ENCODE data around the gene CYTH2.
A peak's percentile ranks its signal among the peaks of the same experiment; 100 is the strongest.

CYTH2 gene, protein sequence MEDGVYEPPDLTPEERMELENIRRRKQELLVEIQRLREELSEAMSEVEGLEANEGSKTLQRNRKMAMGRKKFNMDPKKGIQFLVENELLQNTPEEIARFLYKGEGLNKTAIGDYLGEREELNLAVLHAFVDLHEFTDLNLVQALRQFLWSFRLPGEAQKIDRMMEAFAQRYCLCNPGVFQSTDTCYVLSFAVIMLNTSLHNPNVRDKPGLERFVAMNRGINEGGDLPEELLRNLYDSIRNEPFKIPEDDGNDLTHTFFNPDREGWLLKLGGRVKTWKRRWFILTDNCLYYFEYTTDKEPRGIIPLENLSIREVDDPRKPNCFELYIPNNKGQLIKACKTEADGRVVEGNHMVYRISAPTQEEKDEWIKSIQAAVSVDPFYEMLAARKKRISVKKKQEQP

GRCh38 chr19:48469289-48469881, at the start of gene CYTH2:
Gene CYTH2 (plus strand): TSS chr19:48469369. CDS start chr19:48469508, 139 bp downstream.
- DNase-seq (ENCODE audit: low spot score), result no peak

DNA sequence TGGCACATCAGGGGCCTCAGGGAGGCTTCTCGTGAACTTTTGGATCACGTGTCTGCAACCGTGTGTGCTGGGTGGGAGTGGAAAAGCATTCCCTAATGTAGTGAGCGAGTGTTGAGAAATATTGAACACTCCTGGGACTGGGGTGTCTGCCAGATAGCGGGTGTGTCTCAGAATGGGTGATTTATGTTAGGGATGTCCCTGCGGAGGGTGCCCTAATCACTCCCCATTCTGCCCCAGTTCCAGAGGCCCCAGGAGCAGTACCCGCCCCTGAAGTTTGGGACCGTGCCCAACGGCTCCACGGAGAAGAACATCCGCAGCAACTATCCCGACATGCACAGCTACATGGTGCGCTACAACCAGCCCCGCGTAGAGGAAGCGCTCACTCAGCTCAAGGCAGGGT, 47.6 kb upstream of the CYTH2 start:
- no peak for DNase-seq (ENCODE audit: low spot score)

DNA sequence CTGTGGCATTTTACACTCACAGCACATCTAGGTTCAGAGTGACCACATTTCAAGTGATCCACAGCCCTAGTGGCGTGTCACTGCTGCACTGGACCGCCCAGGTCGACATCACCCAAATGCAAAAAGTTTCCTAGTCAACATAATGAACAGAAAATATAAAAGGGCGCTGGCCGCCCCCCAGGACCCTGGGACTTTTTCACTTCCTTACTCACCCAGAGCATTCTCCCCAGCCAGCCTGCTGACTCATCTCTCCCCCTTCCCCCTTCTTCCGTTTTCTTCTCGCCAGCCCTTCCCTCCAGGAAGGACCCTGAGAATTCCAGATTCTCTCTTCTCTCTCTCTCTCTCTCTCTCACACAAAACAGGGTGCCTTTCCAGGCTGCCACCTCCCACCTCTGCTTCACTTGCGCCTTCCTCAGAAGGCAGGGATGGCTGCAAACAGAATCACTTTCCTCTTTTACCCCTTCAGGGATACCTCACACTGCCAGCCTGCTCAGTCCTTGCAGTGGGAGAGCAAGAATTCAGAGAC, 44.4 kb upstream of the CYTH2 start:
- DNase-seq (ENCODE audit: low spot score), result no peak

GRCh38 chr19:48428670-48429069, 40.5 kb upstream of the CYTH2 start:
- DNase-seq (ENCODE audit: low spot score), result no peak

DNA sequence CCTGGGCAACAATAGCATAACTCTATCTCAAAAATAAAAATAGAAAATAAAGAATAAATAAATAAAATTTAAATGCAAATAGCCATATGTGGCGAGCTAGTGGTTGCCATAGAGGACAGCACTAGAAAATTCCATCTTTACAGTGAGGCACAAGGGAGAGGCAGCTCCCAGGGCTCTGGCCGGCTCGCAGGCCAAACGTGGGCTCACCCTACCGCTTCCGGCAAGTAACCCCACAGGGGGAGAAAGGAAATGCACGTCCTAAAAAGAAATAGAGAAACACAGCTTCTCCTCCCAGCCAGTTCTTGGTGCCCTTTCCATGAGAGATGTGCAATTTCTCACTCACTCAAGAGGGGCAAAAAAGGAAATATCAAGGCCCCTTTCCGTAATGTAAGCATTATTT, 35.8 kb upstream of the CYTH2 start:
- no peak for DNase-seq (ENCODE audit: low spot score)

DNA sequence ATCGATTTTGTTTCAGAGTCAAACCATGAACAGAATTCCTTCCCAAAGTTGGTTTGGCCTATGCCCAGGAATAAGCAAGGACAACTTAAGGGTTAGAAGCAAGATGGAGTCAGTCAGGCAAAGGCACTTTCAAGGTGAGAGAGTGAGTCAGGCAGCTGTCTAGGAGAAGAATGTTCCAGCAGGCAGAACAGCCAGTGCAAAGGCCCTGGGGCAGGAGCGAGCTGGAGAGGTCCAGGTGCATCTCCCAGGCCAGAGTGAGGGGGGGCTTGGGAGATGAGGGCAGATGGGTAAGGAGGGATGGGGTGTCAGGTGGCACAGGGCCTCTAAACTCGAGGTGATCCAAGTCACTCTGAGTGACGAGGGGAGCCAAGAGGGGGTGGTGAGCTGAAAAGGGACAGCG, 32.6 kb upstream of the CYTH2 start:
- DNase-seq (ENCODE audit: low spot score), result no peak

GRCh38 chr19:48441360-48442050, 27.7 kb upstream of the CYTH2 start:
- no peak for DNase-seq (ENCODE audit: low spot score)

DNA sequence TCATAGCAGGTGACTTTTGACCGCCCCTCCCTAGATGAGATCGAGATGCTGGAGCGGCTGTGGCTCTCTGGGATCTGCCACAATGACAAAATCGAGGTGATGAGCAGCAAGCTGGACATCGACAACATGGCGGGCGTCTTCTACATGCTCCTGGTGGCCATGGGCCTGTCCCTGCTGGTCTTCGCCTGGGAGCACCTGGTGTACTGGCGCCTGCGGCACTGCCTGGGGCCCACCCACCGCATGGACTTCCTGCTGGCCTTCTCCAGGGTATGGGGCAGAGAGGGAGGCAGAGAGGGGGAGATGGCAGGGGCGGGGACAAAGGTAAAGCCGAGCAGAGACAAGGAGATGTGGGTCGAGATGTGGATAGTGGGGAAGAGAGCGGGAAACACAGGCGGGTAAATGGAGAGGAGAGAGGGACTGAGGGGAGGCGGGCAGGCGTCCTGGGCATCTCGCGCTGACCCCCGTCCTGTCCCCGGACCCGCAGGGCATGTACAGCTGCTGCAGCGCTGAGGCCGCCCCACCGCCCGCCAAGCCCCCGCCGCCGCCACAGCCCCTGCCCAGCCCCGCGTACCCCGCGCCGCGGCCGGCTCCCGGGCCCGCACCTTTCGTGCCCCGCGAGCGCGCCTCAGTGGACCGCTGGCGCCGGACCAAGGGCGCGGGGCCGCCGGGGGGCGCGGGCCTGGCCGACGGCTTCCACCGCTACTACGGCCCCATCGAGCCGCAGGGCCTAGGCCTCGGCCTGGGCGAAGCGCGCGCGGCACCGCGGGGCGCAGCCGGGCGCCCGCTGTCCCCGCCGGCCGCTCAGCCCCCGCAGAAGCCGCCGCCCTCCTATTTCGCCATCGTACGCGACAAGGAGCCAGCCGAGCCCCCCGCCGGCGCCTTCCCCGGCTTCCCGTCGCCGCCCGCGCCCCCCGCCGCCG, 26.8 kb upstream of the CYTH2 start:
- no peak for DNase-seq (ENCODE audit: low spot score)

DNA sequence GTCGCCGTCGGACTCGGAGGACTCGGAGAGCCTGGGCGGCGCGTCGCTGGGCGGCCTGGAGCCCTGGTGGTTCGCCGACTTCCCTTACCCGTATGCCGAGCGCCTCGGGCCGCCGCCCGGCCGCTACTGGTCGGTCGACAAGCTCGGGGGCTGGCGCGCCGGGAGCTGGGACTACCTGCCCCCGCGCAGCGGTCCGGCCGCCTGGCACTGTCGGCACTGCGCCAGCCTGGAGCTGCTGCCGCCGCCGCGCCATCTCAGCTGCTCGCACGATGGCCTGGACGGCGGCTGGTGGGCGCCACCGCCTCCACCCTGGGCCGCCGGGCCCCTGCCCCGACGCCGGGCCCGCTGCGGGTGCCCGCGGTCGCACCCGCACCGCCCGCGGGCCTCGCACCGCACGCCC, 25.9 kb upstream of the CYTH2 start:
- no peak for DNase-seq (ENCODE audit: low spot score)

- no peak for DNase-seq (ENCODE audit: low spot score)
Observed at GRCh38 chr19:48443731-48444128, 25.4 kb upstream of the CYTH2 start.

GRCh38 chr19:48444129-48444935, 24.8 kb upstream of the CYTH2 start:
- no peak for DNase-seq (ENCODE audit: low spot score)

DNA sequence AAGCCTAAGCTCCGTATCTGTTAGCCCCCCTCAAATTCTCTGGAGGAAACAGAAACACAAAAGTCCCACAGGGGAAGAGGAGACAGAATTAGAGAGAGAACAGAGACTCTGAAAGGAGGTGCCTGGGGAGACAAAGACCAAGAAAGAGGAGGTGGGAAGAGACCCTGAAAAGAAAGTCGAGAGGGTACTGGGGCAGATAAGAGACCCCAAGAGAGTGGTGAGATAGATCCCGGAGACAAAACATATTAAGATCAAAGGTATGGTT, 24.3 kb upstream of the CYTH2 start:
- DNase-seq (ENCODE audit: low spot score), result no peak

- DNase-seq (ENCODE audit: low spot score), result peak; percentile 89
Observed at GRCh38 chr19:48445256-48445605, 23.9 kb upstream of the CYTH2 start.

GRCh38 chr19:48445606-48446481, 23.3 kb upstream of the CYTH2 start, which contains the start of gene GRWD1:
Gene GRWD1 (plus strand): TSS chr19:48445983. CDS start chr19:48446006, 23 bp downstream.
- DNase-seq (ENCODE audit: low spot score), result peak; percentile 99

DNA sequence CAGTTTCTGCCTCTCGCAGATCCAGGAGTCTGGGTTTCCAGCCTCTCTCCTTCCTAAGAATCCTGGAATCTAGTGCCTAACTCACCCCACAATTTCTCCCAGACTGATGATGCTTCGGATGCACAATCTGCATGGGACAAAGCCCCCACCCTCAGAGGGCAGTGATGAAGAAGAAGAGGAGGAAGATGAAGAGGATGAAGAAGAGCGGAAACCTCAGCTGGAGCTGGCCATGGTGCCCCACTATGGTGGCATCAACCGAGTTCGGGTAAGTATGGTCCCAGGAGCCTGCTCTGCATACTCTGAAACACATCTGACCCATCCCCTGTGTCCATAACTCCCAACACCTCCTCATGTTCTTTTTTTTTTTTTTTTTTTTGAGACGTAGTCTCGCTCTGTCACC, 22.6 kb upstream of the CYTH2 start:
- no peak for DNase-seq (ENCODE audit: low spot score)

- no peak for DNase-seq (ENCODE audit: low spot score)
Observed at GRCh38 chr19:48448563-48448962, 20.6 kb upstream of the CYTH2 start.

- DNase-seq (ENCODE audit: low spot score), result no peak
Observed at GRCh38 chr19:48450441-48450840, 18.7 kb upstream of the CYTH2 start.

GRCh38 chr19:48450863-48451262, 18.3 kb upstream of the CYTH2 start:
- no peak for DNase-seq (ENCODE audit: low spot score)

GRCh38 chr19:48451624-48452023, 17.5 kb upstream of the CYTH2 start:
- DNase-seq (ENCODE audit: low spot score), result no peak
